Inferior parietal cortex (tissue), 1 donor: ENCODE measurements around the gene COL26A1.
A peak's percentile ranks its signal among the peaks of the same experiment; 100 is the strongest.
"Not testable (repeated sequence)": the region's sequence is repeated elsewhere in the genome, so short reads cannot be mapped to it uniquely, and the experiment has no call there.

Experiments used
- DNase-seq: peaks from one replicate; pipeline ENCODE4 v3.0.0-alpha.2; 2016; ENCODE audit errors: extremely low spot score

COL26A1 gene

GRCh38 chr7:101595766-101596537 lies 233.3 kb downstream of the COL26A1 start:
- no peak for DNase-seq

DNA sequence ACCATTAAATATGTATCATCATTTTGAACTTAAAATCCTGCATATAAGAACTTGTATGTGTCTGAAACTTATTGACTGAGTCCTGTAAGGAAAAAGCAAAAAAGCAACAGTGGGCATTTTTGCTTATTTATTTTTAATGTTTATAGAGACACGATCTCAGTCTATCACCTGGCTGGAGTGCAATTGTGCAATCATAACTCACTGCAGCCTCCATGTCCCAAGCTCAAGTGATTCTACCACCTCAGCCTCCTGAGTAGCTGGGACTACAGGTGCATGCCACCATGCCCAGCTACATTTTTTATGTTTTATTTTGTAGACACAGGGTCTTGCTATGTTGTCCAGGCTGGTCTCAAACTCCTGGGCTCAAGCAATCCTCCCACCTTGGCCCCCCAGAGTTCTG lies 234.2 kb downstream of the COL26A1 start:
- no peak for DNase-seq

GRCh38 chr7:101597941-101598340 lies 235.3 kb downstream of the COL26A1 start:
- no peak for DNase-seq

GRCh38 chr7:101598422-101598985 lies 235.8 kb downstream of the COL26A1 start:
- DNase-seq, result no peak

GRCh38 chr7:101598986-101599771 lies 236.5 kb downstream of the COL26A1 start:
- no peak for DNase-seq

DNA sequence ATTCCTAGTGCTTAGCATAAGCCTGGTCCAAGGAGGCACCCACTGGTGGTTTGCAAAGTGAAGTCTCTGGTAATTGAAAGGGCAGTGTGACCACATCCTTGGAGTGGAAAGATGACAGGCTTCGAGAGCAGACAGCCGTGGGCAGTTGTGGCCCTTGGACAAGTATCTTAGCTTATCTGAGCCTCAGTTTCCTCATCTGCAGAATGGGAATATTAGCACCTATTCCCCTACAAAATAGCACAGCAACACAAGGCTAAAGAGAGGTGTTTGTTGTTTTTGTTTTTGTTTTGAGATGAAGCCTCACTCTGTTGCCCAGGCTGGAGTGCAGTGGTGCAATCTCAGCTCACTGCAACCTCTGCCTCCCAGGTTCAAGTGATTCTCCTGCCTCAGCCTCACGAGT lies 237.1 kb downstream of the COL26A1 start:
- DNase-seq, result no peak

GRCh38 chr7:101602082-101602481 lies 239.4 kb downstream of the COL26A1 start:
- DNase-seq, result no peak

GRCh38 chr7:101602484-101603241 lies 240.0 kb downstream of the COL26A1 start:
- DNase-seq, result peak; percentile 70

DNA sequence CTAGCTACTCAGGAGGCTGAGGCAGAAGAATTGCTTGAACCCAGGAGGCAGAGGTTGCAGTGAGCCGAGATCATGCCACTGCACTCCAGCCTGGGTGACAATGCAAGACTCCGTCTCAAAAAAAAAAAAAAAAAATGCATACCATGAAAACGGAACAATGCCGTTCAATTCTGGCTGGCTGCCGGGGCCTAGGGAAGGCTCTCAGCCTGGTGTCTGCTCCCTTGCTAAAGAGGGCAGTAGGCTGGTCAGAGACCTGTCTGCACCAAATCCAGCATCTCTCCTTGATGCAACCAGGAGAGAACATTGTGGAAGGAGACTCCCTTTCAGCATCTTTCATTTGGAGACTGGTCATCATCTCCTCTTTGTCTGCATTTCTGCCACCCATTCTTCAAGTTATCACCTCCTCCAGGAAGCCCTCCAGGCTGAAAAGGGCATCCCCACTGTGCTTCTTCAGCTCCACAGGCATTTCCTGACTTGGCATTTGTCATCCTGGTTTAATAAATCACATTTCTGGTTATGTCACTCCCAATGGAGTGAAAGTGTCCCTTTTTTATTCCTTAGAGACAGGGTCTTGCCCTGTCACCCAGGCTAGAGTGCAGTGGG lies 241.8 kb downstream of the COL26A1 start:
- DNase-seq, result no peak

DNA sequence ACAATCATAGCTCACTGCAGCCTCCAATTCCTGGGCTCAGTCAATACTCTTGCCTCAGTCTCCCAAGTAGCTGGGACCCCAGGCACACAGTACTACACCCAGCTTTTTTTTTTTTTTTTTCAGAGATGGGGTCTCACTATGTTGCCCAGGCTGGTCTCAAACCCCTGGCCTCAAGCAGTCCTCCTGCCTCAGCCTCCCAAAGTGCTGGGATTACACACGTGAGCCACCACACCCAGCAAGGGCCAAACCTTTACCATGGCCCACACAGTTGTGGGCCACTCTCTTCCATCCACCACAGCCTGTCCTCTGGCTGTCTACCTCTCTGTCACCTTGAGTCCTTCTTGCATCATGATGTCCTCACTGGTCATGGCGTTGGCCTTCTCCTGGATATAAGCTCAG lies 242.3 kb downstream of the COL26A1 start:
- not testable (repeated sequence) for DNase-seq

DNA sequence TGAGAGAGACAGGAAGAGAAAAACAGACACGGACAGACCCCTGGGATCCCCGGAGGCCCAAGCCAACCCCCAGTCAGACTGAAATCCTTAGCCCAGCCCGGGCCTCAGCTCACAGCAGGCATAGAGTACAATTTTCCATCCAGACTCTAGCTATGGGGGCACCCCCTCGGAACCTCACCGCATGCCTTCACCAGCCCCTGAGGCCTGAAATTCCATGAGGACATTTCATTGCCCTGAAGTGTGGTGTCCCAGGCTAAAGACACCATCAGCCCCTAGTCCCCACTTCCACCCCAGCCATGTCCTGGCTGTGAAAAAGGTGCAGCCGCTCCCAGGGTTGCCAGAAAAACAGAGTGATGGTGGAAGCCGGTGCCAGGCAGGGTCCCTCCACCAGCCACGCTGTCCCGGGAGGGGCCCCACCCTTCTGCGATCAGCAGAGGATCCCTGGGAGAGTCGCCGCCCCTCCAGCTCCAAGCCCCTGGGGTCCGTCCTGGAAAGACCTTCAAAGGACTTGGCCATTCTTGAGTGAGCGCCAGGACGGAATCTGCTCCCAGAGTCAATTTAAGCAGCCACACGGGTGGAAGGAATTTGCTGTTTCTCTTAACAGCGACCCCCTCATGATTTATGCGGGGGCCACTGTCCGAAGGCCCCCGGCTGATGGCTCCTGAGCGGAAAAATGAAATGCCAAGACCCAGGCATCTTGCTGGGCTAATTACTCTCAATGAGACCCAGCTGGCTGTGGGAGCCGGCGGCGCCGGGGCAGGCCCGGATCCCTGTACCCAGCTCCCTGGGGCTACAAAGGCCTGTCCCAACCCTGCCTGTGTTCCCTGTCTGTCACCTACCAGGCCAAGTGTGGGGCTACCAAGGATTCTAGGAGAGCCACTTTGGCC lies 243.2 kb downstream of the COL26A1 start:
- DNase-seq, result no peak

DNA sequence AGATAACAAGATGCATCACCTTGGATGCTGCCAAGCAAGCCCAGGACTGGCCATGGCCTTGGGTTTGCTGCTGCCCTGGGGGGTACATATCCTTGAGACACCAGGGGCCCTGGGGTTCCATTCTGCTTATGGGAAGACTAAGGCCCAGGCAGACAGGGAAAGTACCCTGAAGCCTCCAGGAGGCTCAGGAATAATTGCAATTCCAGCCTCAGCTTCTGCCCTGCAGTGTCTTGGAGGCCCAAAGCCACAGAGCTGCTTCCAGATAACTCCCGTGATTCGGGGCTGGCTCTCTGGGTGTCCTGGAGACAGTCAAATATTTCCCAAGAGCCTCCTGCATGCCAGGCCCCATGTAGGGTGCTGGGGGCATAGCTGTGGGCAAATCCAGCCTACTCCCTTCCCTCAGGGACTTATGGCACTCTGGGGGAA lies 243.8 kb downstream of the COL26A1 start:
- DNase-seq, result no peak
